ENCODE results near the gene ESYT2. TPM values are rescaled to one million over a fixed set of nuclear protein-coding genes. Genes with fewer than 3 reads are reported as not detected.

ESYT2 gene
- total and polyA plus RNA-seq, 9 of the 15 experiments (the other 6 are each of a cell fraction or from before 2014, with no cell fraction given), result 5.8 to 86.9 (median 64.7) TPM

DNA sequence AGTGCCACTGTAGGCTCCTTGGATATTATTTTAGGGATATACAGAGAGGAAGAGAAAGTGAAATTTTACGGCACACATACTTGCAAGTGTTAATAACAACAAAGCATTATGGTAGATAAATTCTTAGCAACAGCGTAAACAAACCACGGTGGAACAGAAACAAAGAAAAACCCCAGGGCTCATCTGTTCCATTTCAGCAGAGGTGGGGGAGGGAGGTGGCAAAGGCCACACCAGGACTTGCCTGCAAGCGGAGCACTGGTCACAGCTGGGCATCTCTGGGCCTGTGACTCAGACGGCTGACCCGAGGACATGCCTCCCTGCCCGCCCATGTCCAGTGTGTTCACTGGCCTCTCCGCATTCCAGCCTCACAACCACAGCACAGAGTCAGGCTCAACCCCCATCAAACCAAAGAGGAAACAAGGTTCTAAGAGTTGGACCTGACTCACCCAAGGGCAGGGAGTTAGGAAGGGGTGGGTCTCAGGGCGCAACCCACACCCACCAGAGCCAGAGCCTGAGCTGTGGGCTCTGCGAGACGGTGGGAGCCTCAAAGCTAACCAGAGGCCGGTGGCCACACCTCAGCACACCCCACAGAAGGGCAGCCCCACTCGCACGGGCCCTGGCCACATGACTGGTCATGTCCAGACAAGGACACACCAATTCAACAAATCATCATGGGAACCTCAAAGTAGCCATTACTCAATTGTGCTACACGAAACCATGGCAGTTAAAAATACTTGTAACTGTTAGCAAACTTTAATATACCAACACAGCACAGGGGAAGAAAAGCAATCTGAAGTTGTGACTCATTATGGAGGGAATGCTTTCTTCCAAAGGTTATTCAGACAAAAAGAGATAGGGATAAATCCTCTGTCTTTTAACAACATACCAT lies 10.7 kb downstream of the ESYT2 start (continued):
- TF ChIP-seq, protein P1, sequence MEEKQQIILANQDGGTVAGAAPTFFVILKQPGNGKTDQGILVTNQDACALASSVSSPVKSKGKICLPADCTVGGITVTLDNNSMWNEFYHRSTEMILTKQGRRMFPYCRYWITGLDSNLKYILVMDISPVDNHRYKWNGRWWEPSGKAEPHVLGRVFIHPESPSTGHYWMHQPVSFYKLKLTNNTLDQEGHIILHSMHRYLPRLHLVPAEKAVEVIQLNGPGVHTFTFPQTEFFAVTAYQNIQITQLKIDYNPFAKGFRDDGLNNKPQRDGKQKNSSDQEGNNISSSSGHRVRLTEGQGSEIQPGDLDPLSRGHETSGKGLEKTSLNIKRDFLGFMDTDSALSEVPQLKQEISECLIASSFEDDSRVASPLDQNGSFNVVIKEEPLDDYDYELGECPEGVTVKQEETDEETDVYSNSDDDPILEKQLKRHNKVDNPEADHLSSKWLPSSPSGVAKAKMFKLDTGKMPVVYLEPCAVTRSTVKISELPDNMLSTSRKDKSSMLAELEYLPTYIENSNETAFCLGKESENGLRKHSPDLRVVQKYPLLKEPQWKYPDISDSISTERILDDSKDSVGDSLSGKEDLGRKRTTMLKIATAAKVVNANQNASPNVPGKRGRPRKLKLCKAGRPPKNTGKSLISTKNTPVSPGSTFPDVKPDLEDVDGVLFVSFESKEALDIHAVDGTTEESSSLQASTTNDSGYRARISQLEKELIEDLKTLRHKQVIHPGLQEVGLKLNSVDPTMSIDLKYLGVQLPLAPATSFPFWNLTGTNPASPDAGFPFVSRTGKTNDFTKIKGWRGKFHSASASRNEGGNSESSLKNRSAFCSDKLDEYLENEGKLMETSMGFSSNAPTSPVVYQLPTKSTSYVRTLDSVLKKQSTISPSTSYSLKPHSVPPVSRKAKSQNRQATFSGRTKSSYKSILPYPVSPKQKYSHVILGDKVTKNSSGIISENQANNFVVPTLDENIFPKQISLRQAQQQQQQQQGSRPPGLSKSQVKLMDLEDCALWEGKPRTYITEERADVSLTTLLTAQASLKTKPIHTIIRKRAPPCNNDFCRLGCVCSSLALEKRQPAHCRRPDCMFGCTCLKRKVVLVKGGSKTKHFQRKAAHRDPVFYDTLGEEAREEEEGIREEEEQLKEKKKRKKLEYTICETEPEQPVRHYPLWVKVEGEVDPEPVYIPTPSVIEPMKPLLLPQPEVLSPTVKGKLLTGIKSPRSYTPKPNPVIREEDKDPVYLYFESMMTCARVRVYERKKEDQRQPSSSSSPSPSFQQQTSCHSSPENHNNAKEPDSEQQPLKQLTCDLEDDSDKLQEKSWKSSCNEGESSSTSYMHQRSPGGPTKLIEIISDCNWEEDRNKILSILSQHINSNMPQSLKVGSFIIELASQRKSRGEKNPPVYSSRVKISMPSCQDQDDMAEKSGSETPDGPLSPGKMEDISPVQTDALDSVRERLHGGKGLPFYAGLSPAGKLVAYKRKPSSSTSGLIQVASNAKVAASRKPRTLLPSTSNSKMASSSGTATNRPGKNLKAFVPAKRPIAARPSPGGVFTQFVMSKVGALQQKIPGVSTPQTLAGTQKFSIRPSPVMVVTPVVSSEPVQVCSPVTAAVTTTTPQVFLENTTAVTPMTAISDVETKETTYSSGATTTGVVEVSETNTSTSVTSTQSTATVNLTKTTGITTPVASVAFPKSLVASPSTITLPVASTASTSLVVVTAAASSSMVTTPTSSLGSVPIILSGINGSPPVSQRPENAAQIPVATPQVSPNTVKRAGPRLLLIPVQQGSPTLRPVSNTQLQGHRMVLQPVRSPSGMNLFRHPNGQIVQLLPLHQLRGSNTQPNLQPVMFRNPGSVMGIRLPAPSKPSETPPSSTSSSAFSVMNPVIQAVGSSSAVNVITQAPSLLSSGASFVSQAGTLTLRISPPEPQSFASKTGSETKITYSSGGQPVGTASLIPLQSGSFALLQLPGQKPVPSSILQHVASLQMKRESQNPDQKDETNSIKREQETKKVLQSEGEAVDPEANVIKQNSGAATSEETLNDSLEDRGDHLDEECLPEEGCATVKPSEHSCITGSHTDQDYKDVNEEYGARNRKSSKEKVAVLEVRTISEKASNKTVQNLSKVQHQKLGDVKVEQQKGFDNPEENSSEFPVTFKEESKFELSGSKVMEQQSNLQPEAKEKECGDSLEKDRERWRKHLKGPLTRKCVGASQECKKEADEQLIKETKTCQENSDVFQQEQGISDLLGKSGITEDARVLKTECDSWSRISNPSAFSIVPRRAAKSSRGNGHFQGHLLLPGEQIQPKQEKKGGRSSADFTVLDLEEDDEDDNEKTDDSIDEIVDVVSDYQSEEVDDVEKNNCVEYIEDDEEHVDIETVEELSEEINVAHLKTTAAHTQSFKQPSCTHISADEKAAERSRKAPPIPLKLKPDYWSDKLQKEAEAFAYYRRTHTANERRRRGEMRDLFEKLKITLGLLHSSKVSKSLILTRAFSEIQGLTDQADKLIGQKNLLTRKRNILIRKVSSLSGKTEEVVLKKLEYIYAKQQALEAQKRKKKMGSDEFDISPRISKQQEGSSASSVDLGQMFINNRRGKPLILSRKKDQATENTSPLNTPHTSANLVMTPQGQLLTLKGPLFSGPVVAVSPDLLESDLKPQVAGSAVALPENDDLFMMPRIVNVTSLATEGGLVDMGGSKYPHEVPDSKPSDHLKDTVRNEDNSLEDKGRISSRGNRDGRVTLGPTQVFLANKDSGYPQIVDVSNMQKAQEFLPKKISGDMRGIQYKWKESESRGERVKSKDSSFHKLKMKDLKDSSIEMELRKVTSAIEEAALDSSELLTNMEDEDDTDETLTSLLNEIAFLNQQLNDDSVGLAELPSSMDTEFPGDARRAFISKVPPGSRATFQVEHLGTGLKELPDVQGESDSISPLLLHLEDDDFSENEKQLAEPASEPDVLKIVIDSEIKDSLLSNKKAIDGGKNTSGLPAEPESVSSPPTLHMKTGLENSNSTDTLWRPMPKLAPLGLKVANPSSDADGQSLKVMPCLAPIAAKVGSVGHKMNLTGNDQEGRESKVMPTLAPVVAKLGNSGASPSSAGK (IDR thresholded peaks at IDR 0.05), result peak; percentile 39; the same call in 1 of the 2 replicates
- TF ChIP-seq, protein P2, sequence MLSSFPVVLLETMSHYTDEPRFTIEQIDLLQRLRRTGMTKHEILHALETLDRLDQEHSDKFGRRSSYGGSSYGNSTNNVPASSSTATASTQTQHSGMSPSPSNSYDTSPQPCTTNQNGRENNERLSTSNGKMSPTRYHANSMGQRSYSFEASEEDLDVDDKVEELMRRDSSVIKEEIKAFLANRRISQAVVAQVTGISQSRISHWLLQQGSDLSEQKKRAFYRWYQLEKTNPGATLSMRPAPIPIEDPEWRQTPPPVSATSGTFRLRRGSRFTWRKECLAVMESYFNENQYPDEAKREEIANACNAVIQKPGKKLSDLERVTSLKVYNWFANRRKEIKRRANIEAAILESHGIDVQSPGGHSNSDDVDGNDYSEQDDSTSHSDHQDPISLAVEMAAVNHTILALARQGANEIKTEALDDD (IDR thresholded peaks at IDR 0.05), result peak; percentile 64; the same call in 1 of the 2 replicates
- TF ChIP-seq, protein P3, sequence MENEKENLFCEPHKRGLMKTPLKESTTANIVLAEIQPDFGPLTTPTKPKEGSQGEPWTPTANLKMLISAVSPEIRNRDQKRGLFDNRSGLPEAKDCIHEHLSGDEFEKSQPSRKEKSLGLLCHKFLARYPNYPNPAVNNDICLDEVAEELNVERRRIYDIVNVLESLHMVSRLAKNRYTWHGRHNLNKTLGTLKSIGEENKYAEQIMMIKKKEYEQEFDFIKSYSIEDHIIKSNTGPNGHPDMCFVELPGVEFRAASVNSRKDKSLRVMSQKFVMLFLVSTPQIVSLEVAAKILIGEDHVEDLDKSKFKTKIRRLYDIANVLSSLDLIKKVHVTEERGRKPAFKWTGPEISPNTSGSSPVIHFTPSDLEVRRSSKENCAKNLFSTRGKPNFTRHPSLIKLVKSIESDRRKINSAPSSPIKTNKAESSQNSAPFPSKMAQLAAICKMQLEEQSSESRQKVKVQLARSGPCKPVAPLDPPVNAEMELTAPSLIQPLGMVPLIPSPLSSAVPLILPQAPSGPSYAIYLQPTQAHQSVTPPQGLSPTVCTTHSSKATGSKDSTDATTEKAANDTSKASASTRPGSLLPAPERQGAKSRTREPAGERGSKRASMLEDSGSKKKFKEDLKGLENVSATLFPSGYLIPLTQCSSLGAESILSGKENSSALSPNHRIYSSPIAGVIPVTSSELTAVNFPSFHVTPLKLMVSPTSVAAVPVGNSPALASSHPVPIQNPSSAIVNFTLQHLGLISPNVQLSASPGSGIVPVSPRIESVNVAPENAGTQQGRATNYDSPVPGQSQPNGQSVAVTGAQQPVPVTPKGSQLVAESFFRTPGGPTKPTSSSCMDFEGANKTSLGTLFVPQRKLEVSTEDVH (IDR thresholded peaks at IDR 0.05; ENCODE audit: low read depth, partially characterized antibody), result no peak

Data from K562 (cell line).